Lower leg skin (tissue), 4 donors: ENCODE results near the gene SLC10A7. TPM values are rescaled to one million over a fixed set of nuclear protein-coding genes. Genes with fewer than 3 reads are reported as not detected.

ENCODE experiments used
- DNase-seq, 2 donors: peaks; one replicate each; pipeline ENCODE4 v3.0.0-alpha.2; 2019; ENCODE audit warnings: low spot score in 2 of 2
- H3K4me3 ChIP-seq: fragments of 200-600 bp; sonication (generic); 2 replicates; pipeline ENCODE4 v1.5.1; 2017; ENCODE audit warnings: mild to moderate bottlenecking, low read depth; ENCODE audit not compliant: poor library complexity, severe bottlenecking
- CTCF ChIP-seq, 3 donors: fragments of 450-650 bp; IDR thresholded peaks; one replicate each; pipeline ENCODE4 v1.5.1; 2016; ENCODE audit warnings: antibody characterized with exemption in 3 of 3, mild to moderate bottlenecking in 3 of 3, moderate library complexity in 2 of 3
- POLR2A ChIP-seq, 2 donors: fragments of 450-650 bp; IDR thresholded peaks; one replicate each; pipeline ENCODE4 v1.6.1; 2016 to 2017; ENCODE audit warnings: antibody characterized with exemption in 2 of 2, mild to moderate bottlenecking in 1 of 2, moderate library complexity in 1 of 2
- WGBS, 2 donors: methylation state at CpG; one replicate each; pipeline ENCODE4 v1.1.5; 2018; 5-methylcytosine and 5-hydroxymethylcytosine counted together
- intact Hi-C: fragments of 100-400 bp; cut with DNase I; formaldehyde crosslinking; loops from one replicate; pipeline ENCODE4 v1.15.0; 2023; ENCODE audit warnings: low total_unique reads
- total RNA-seq, 4 donors: library from RNA; depleted of rRNA; stranded (reverse); fragments of >200 nt; gene quantifications; one replicate each; pipeline ENCODE4 v1.1.0, GENCODE V29; 2016

The SLC10A7 gene
- total RNA-seq, 4 donors from 2014 or later = 5.5 to 11.0 (median 8.8) TPM

GRCh38 chr4:146317783-146318182 is 204.0 kb downstream of the SLC10A7 start:
- DNase-seq = no peak
- no peak for TF ChIP-seq CTCF (IDR thresholded peaks at IDR 0.05)
- no peak for TF ChIP-seq POLR2A (IDR thresholded peaks at IDR 0.05)
- no peak overlapping the region for H3K4me3 ChIP-seq
- 95 to 100% methylated on average over 1 of the region's 1 CpG for WGBS, 2 donors
- intact Hi-C loops = no loop called here

GRCh38 chr4:146315184-146315583 is 206.6 kb downstream of the SLC10A7 start:
- TF ChIP-seq CTCF (IDR thresholded peaks at IDR 0.05) (no peak), POLR2A (IDR thresholded peaks at IDR 0.05) (no peak)
- DNase-seq = no peak
- no peak overlapping the region for H3K4me3 ChIP-seq
- WGBS, 2 donors = 91 to 100% methylated on average over 1 of the region's 1 CpG
- intact Hi-C loops = no loop called here

- 78% methylated on average over 3 of the region's 3 CpGs for WGBS, 2 donors
- H3K4me3 ChIP-seq = no peak overlapping the region
- intact Hi-C loops = no loop called here
- no peak for TF ChIP-seq POLR2A (IDR thresholded peaks at IDR 0.05)
- no peak for TF ChIP-seq CTCF (IDR thresholded peaks at IDR 0.05)
- DNase-seq = no peak
Observed at GRCh38 chr4:146311238-146311970, 210.3 kb downstream of the SLC10A7 start.

- no peak for DNase-seq
- intact Hi-C loops = no loop called here
- no peak overlapping the region for H3K4me3 ChIP-seq
- TF ChIP-seq CTCF (IDR thresholded peaks at IDR 0.05) = no peak
- TF ChIP-seq POLR2A (IDR thresholded peaks at IDR 0.05) = no peak
Observed at GRCh38 chr4:146310319-146311021, 211.3 kb downstream of the SLC10A7 start.

GRCh38 chr4:146308951-146309350 is 212.8 kb downstream of the SLC10A7 start:
- H3K4me3 ChIP-seq = no peak overlapping the region
- DNase-seq = no peak
- intact Hi-C loops = no loop called here
- 60 to 90% methylated on average over 5 of the region's 5 CpGs for WGBS, 2 donors
- TF ChIP-seq CTCF (IDR thresholded peaks at IDR 0.05) (no peak), POLR2A (IDR thresholded peaks at IDR 0.05) (no peak)
